GM08714 (cell line): Measurements from ENCODE around the gene ZMYND15.

Experiments used
- H3K4me3 ChIP-seq: fragments of 200-500 bp; sonication (Bioruptor generic); 2 replicates; pipeline ENCODE4 v1.5.1; 2014; ENCODE audit warnings: mild to moderate bottlenecking, low read length, inconsistent platforms
- ZNF274 ChIP-seq: IDR thresholded peaks from 2 replicates; pipeline ENCODE4 v1.6.1; 2012; ENCODE audit warnings: mild to moderate bottlenecking, low read depth, low read length

The ZMYND15 gene

GRCh38 chr17:4724650-4725049, 15.0 kb upstream of the ZMYND15 start:
- TF ChIP-seq ZNF274, result no peak
- no peak overlapping the region for H3K4me3 ChIP-seq

DNA sequence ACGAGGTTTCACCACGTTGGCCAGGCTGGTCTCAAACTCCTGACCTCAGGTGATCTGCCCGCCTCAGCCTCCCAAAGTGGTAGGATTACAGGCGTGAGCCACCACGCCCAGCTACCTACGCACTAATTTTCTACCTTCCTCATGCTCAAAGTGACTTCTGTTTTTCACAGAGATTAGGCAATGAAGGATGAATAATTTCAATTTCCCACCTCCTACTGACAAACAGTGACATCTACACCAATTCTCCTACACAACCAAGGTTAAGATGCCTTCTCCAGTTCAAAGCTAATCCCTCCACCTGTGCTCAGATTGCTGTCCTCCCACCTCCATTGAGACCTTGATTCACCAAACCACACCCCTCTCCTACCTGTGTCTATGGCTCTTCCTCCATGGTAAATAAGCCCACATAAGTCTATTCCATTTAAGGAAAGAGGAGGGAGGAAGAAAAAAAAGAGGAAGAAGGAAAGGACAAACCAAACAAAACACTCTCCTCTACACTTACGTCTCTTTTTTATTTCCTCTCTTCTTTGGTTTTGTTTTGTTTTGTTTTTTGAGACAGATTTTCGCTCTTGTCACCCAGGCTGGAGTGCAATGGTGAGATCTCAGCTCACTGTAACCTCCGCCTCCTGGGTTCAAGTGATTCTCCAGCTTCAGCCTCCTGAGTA, 13.9 kb upstream of the ZMYND15 start:
- no peak for TF ChIP-seq ZNF274
- H3K4me3 ChIP-seq, result no peak overlapping the region

- no peak for TF ChIP-seq ZNF274
- H3K4me3 ChIP-seq, result no peak overlapping the region
These were observed 11.5 kb upstream of the ZMYND15 start for GRCh38 chr17:4728124-4728523.

GRCh38 chr17:4733073-4733531, 6.5 kb upstream of the ZMYND15 start:
- TF ChIP-seq ZNF274, result no peak
- H3K4me3 ChIP-seq, result no peak overlapping the region

- no peak overlapping the region for H3K4me3 ChIP-seq
- TF ChIP-seq ZNF274, result no peak
These were observed 4.7 kb upstream of the ZMYND15 start for GRCh38 chr17:4734857-4735475.

- TF ChIP-seq ZNF274, result no peak
- no peak overlapping the region for H3K4me3 ChIP-seq
These were observed 3.6 kb upstream of the ZMYND15 start for GRCh38 chr17:4735876-4736651.

DNA sequence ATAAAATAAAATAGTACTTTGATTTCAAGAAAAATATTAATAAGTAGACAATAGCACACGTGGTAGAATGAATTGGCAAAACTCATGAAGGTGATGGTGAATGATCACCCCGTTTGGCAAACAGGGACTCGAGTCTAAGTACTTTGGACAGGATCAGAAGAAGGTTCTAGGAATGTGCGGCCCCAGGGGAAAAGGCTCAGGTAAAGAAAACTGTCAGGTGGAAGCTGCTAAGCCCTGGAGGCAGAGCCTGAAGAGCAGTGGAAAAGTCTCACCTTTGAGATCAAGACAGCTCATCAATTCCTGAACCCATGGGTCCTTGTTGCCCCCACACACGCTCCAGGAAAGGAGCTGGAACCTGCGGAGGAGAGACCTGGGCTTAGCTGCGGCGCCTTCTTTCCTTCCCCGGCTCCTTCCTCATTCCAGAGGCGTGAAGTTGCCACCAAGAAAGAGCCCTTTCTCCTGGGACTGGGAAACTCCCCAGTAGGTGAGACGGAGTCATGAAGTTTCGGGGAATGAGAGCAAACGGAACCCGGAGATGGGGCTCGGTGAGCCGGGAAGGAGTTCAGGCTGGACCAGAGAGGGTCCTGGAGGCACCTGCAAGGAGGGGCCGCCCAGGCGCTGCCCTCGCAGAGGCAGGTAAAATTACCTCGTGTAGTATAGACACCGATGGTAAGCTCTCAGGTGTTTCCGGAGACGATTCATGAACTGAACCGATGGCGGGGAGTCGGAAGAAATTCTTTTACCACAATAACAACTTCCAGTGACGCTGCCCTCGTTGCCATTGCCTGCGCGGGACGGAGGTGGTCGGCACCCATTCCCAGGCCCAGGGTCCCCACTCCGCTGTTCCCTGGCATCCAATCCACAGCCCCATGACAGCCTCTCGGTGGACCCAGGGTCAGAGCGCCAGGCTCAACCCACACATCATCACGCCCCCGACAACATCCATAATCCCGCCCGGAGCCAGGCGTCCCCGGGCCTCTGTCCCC, 1.2 kb upstream of the ZMYND15 start:
- H3K4me3 ChIP-seq, result no peak overlapping the region; the same call in 1 of the 2 replicates
- TF ChIP-seq ZNF274, result no peak

GRCh38 chr17:4740025-4740351, 355 bp downstream of the ZMYND15 start:
- TF ChIP-seq ZNF274, result no peak
- H3K4me3 ChIP-seq, result peak overlapping the region; percentile 70; the same call in 1 of the 2 replicates

GRCh38 chr17:4740584-4740983, 951 bp downstream of the ZMYND15 start:
- H3K4me3 ChIP-seq, result no peak overlapping the region
- TF ChIP-seq ZNF274, result no peak

DNA sequence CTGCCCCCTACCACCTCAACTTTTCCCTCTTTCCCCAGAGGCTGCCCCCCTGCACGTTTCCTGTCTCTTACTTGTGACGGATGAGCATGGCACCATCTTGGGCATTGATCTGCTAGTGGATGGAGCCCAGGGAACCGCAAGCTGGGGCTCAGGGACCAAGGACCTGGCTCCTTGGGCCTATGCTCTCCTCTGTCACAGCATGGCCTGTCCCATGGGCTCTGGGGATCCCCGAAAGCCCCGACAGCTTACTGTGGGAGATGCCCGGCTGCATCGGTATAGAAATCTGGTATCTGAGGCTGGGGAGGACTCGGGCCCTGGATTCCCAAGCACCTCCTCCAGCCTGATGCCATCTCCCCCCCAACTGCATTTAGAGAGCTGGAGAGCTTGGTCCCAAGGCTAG, 1.9 kb downstream of the ZMYND15 start:
- H3K4me3 ChIP-seq, result no peak overlapping the region
- TF ChIP-seq ZNF274, result no peak

GRCh38 chr17:4742133-4742532, 2.5 kb downstream of the ZMYND15 start:
- H3K4me3 ChIP-seq, result no peak overlapping the region
- TF ChIP-seq ZNF274, result no peak

- no peak overlapping the region for H3K4me3 ChIP-seq
- TF ChIP-seq ZNF274, result no peak
These were observed 3.0 kb downstream of the ZMYND15 start for GRCh38 chr17:4742629-4743028.

DNA sequence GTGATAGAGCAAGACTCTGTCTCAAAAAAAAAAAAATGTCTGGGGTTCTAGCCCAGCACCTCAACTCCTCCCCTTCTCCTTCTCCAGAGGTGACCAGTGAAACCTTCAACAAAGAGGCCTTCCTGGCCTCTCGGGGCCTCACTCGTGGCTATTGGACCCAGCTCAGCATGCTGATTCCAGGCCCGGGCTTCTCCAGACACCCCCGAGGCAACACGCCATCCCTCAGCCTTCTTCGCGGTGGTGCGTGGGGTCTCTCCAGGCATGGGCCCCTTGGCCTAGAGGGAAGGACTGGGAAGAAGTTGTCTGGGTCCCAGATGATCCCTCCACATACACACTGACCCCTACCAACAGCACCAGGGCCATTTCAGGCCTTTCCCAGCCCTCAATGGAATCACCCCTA, 3.6 kb downstream of the ZMYND15 start:
- no peak overlapping the region for H3K4me3 ChIP-seq
- TF ChIP-seq ZNF274, result no peak

GRCh38 chr17:4743898-4744297, 4.3 kb downstream of the ZMYND15 start:
- no peak for TF ChIP-seq ZNF274
- H3K4me3 ChIP-seq, result no peak overlapping the region
